ENCODE results near the gene FXYD2.

FXYD2 gene

DNA sequence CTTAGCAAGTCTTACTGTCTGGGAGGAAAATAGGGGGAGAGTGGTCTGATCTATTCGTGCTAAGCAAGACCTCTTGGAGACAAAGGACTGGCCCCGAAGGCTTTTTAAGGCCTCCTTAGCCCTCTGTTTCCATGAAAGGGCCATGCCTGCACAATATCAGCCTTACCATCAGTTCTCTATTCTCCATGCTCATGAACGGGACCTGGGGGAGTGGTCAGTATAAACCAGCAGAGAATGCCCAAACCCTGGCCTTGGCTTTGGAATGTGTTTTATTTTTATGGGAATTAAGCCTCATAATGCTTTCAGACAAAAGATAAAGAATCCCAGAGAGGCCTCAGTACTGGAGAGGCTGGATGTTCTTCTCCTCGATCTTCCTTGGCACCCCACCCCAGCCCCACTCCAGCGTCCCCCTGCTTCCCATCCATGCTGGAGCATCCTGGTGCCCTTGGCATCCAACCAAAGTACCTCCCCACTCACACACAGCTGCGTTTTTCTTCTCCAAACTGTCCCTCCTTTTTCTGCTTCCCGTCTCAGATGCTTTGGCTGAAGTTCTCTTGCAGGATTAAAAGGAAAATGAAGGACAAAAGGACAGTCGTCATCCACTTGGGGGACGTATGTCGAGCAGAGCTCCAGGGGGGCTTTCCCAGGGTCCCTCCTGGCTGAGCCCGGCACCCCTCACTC, 33.3 kb upstream of the FXYD2 start:
- no peak for DNase-seq (ENCODE audit: low read depth in 2 of 2)

DNA sequence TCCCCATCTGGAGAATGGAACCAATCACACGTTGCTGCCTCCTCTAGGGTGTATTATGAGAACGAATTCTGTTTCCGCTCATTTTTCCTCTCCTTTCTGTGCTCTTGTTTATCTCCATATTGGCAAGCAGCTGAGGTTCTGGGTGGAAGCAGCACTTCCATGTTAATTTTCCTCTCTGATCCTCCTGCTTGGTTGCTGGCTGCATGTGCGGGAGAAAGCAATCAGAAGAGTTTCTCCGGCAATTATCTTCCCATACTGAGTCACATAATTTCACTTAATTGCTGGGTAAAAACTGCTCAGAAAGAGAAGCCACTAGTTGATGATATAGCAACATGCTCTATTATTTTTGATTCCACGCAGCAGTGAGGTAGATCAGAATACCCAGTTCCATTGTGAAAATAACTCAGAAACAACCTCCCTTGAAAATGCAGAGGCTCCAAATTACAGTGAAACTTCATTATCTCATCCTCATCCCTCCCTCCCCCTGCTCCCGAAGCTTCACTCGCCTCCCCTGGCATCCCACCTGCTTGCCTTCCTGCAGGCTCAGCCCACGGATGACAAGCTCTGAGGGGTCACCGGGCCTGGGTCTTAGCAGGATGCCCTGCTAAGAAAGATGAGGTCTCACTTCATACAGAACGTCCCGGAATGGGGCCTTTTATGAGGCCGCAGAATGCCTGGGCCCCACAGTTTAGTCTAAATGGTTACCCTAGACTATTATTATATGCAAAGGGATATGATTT, 31.5 kb upstream of the FXYD2 start:
- no peak for DNase-seq (ENCODE audit: low read depth in 2 of 2)

DNA sequence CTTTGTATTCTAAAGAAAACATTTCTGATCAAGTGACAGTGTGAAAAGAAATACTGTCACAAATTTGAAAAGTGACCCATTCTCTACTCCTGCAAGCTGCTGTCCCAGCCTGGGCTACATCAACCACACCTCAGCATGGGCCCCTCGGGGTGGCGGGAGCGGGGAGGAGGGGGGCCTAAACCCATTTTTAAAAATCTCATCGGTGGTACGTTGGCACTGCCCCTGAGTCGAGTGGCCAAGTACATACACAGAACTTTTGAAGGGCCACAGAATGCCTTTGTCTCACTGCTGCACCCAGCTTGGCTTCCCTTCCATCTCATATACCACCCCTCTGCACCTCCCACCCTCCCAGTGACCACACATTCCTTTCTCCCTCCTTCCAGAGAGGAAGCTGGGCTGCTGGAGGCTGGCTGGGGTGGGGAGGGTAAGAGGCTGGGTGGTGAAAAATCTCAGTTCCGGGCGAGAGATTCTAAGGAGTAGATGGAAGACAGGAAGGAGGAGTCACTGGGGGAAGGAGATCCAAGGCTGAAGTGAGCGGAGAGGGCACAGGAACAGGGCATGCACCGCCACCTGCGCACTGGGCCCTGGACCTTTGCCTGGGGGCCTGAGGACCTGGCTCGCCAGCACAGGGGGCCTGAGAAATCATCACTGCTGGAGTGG, 30.8 kb upstream of the FXYD2 start:
- DNase-seq (ENCODE audit: low read depth in 2 of 2): no peak

DNA sequence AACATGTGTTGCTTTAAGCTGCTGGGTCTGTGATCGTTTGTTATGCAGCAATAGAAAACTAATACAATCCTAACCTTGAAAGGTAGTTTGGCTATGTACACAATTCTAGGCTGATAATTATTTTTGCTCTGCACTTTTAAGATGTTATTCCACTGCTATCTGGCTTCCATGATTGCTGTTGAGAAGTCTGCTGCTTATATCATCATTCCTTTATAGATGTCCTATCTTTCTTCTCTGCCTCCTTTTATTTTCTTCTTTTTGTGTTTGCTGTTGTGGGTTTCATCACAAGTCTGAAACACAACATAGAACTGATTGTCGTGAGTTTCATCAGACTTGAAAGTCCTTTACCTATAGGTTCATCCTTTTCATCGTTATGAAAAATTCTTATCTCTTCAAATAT, 27.8 kb upstream of the FXYD2 start:
- DNase-seq (ENCODE audit: low read depth in 2 of 2): no peak

DNA sequence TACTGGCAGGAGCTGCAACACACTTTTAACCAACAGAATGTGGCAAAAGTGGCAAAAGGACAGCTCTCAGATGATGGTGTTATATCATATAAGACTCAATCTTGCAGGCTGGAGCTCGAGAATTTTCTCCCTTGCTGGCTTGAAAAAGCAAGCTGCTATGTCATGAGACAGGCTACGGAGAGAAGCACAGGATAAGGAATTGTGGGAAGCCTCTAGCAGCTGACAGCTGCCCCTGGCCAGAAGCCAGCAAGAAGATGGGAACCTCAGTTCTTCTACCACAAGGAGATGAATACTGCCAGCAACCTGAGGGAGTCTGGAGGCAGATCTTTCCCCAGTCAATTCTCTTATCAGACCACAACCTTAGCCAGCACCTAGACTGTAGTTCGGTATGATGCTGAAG, 27.3 kb upstream of the FXYD2 start:
- DNase-seq (ENCODE audit: low read depth in 2 of 2): no peak

DNA sequence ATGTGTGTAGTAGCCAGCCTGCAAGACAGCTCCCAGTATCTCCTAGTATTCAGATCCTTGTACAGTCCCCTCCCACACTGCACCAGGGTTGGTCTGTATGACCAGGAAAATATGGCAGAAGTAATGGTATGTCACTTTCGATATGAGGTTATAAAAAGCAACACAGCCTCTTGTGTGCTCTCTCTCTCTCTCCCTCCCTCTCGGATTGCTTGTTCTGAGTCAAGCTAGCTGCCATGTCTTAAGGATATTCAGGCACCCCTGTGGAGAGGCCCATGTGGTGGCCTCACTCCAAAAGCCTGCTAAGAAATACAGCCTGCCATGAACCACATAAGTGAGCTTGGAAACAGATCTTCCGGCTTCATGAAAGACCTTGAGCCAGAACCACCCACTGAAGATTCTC, 26.6 kb upstream of the FXYD2 start:
- no peak for DNase-seq (ENCODE audit: low read depth in 2 of 2)

DNA sequence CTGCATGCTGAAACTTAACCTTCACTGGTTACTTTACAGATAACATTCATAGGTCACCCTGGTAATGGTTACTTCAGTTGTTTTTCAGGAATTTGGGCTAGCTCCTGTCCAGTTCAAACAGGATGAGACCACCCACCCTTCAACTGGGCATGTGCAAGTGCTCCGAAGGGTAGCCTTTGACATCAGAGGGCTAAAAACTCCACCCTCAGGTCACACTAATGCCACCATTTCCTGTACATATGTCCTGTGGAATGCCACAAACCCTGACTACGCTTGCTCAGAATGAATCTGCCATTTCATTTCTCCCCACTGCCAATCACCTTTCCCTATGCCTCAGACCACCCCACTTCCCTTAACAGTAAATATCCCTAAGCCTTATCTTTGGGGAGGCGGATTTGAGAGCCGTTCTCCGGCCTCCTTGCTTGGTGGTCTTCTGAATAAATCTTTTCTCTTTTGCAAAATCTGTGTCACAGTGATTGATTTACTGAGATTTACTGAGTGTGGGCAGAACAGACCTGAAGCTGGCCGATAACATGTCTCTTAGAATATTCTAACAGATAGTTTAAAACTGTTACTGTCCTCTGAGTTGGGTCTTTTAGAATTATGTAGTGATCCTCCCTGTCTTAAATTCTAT, 25.4 kb upstream of the FXYD2 start:
- no peak for DNase-seq (ENCODE audit: low read depth in 2 of 2)

DNA sequence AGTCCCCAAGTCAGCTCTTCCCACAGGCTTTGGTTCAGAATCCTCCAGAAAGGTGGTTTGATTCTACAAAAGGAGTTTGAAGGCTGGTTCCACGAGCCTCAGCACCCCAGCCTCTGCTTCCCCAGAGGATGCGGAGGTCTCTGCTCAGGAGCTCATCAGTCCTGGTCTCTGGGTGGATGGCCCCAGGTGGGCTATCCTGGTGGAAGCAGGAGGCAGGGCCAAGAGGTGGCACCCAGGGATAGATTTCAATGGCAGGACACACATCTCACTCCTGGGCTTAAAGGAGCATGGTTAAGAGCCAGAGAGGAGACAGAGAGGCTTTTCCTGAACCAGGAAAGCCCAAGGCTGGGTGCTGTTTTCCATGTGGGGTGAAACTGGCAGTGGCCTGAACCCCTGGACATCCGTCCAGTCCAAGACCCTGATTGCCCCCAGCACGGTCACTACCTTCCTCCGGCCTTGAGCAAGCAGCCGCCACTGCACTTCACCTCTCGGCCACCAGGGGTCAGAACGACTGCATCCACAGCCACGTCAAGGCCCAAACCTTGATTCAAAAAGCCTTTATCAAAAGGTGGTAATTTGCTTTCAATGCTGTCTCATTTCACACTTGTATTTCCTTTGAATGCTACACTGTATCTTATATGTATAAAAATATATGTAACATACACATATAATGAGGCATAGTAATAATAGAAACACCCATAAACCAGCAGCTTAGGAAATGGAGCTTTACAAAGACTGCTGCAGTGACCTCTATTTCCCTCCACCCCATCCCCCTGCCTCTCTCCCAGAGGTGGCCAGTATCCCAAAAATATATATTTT, 19.3 kb upstream of the FXYD2 start:
- peak; percentile 68 to 72 for DNase-seq (ENCODE audit: low read depth in 2 of 2)

DNA sequence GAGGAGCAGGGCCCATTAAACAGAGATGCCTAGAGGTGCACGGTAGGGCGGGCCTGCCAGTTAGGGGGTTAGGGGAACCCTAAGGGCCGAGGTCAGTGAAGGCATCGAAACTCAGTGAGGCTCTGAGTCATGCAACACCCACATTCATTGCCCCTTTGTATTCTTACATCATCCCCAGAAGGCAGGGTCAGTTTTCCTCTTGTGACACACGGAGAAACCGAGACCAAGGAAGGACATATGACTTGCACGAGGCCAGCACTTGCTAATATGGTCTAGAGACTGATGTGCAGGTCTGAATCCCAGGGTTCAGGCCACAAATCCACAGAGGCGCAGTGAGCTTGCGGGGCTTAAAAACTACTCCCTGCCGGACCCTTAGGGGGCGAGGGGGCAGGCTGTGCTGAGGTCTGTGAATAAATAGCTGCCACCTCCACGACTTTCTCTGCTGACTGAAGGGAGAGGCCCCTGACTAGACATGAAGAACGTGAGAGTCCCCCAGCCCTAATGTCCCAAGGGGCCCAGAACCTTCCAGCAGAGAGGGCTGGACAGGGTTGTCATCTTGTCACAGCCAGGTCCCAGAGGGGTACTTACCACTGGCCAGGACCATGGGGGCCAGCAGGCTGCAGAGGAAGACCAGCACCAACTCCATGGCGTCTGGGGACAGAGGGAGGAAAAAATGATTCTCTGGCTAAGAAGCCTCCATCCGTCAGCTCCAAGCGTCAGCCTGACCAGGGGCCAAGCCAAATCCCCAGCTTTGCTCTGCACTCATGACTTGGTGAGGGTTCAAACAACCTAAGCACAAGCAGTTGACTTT, 17.8 kb upstream of the FXYD2 start:
- no peak for DNase-seq (ENCODE audit: low read depth in 2 of 2)

DNA sequence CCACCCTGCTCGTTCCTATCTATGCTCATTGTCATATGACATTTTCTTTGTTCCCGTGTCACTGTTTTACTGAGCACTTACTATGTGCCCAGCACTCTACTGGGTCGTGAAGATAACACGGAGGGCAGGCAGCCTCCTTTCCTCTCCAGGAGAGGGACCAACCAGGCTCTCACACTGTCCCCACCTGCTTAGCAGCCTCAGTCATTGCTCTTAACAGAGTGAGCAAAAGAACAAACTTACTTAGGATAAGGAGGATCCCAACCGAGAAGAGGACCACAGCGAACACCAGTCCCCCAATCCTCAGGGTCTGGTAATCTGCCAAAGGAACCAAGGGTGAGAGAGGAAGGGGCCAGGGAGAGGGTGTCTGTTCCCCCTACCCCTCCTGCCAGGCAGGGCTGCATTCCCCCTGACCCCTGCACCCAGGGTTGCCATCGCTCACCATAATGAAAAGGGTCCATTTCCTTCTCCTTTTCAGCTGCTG, 17.0 kb upstream of the FXYD2 start:
- DNase-seq (ENCODE audit: low read depth in 2 of 2): no peak

DNA sequence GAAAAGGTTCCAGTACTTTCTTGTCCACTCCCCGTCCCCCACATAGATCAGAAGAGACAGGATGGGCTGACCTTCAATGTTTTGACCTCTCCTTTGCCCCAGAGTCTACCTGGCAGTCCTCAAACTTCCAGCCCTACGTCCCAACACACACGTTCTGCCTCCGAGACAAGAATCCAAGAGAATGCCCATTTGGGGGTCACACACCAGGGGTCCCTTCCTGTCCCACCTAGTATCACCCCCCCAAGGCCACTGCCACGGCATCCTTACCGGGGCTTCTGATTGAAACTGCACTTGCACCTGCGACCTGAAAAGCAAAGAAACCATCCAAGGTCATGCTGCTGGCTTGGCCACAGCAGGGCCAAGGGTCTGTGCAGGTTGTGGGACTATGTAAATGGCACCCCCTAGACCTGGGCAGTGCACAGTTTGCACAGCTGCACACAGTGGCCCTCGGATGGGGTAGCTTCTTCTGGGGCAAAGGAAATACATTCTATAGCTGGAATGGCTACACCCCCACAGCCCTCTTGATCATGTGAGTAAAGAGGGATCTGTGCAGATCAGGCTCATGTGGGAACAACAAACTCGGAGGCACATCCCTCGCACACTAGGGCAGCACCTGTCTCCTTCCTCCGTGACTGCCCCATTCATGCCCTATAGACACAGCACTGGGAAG, 16.5 kb upstream of the FXYD2 start:
- DNase-seq (ENCODE audit: low read depth in 2 of 2): no peak

DNA sequence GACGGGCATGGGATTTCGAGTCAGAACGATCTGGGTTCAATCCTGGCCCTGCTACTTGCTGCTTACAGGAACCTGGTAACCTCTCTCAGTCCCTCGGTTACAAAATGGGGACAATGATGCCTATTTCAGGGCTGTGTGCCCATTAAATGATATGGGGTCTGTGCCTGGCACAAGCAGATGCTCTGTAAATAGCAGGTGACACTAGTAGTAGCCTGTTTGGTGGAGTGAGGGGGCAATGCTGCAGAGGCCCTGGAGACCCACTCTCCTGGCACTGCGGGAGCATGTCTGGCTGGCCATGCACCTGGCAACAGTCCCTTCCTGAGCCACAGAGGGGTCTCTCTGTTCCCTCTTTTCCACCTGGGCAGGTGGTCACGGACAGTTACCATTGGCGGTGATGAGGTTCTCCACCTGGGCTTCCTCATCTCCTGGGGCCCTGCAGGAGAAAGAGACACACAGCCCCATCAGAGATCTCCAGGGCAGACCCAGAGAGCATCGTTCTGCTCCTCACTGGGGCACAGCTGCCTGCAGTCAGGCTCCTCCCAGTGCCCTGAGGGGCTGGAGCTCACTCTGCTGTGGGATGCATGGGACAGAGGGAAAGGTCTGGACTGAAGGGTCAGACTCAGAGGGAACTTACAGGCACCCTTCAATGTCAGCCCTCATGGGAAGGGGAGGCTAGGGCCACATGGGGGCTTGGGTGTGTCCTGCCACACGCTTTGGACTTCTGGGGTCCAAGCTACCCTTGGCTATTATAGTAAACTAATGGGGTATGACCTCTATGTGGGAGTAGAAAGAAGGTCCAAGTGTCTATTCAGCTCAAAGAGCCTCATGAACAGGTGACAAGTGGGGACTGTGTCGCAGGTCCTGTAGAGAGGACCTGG, 15.6 kb upstream of the FXYD2 start:
- DNase-seq (ENCODE audit: low read depth in 2 of 2): no peak

DNA sequence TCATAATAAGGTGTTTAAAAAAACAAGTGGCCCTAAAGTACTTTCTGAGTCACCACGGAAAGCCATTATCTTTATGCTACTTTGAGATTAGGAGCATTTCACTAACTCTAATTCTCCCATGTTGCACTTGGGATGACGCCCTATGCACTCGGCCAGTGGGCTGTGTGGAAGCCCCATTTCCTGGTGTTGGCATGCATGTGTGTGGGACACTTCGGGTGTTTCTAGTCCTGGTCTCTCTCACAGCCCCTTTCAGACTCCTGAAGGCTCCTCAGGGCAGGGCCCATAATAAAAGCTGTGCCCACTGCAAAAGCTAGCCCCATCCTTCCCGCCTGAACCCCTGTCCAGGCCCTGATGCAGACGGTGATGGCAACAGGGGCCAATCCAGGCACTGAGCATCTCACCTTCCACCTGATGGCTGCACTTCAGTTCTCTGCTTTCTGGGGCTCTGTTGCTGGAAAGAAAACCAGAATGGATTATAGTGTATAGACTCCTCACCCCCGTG, 14.9 kb upstream of the FXYD2 start:
- DNase-seq (ENCODE audit: low read depth in 2 of 2): no peak

DNA sequence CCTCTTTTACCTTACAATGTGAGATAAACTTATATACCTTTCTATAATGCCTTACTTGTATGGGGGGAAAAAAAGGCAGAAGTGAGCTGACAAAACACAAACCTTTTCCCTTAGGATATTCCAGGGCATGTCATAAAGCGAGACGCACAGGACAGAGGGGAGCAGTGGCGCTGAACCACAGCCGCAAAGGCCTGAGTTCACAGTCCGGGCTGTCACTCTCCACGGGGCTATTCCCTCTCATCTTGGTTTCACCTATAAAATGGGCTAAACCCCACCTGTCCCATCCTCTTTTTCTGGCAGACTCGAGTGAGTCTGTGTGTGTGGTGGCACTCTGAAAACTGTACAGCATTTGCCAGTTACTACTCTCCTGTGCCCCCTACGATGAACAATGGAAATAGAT, 14.4 kb upstream of the FXYD2 start:
- no peak for DNase-seq (ENCODE audit: low read depth in 2 of 2)

DNA sequence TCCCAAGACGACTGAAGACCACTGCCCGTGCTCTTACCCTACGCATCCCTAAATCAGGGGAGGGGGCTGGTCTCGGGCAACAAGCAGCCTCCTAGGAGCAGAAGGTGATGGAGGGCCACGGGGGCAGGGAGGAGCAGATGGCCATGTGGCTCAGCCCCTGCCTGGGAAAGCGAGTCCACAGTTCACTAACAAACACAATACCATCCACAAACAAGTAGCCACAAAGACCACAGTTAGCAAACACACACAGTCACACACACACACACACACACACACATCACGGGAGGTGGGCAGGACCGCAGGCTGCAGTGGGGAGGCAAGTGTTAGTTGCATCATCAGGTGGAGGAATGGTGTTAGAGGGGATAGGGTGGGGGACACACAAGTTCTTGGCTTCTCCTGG, 13.2 kb upstream of the FXYD2 start:
- DNase-seq (ENCODE audit: low read depth in 2 of 2): no peak

DNA sequence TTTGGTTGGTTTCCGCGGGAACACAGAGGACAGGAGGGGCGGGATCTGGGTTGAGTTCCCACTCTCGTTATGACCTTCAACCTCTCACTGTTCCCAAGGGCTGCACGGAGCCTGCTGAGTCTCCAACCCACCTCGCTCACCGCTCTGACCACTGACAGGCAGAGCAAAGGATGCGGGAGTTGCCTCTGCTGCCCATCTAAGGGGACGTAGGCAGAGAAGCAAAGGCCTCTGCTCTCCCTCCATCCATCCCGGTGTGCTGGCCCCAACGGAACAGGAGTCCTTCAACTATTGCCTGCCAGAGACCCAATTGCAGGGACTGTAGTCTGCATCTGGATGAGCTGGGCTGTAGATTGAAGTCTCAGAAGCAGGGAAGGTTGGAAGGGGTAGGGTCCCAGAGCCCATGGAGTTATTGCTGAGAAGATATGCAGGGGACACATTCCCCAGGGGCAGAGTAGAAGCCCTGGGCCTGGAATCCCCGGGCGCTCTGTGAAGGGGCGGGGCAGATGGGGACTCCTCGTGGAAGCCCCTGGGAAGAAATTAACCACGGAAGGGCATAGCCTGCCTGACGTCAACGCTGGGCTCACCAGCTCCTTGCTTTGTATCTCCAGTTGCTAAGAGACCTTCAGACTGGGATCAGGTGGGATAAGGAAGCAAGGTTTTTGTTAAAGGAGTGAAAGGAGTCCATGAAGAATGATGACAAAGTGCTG, 12.7 kb upstream of the FXYD2 start:
- DNase-seq (ENCODE audit: low read depth in 2 of 2): no peak

DNA sequence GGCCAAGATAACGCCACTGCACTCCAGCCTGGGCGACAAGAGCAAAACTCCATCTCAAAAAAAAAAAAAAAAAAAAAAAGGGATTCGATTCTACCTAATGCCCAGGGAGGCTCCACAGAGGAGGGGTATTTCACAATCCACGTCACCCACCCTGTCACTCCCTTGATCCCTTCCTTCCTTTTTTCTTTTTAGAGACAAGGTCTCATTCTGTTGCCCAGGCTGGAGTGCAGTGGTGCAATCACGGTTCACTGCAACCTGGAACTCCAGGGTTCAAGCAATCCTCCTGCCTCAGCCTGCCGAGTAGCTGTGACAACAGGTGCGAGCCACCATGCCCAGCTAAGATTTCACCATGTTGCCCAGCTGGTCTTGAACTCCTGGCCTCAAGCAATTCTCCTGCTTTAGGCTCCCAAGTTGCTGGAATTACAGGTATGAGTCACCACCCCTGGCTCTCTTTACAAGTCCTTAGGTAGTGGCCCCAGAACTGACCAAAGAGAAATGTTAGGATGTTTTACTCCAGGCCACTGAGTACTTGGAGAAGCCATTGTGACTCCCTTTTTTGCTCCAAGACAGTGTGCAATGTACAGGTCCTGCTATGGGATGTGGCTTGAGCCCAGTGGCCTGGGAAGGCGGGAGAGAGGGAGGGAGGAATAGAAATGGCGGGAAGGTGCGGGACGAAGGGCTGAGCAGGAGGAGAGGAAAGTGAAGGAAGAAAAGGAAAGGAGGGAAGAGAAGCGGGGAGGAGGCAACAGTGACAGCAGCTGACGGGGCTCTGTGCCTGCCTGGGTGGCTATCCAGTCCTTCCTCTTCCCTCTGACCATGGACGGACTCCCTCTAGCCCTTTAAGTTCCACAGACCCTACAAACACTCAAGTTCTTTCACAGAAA, 11.8 kb upstream of the FXYD2 start:
- DNase-seq (ENCODE audit: low read depth in 2 of 2): no peak

Measured in stimulated activated CD8-positive, alpha-beta memory T cell treated with anti-CD3 and anti-CD28 coated beads, Interleukin-2, amount 100 ng/mL, for 1 hour (primary cell).